Activated CD4-positive, alpha-beta T cell treated with anti-CD3 and anti-CD28 coated beads for 4 hours (primary cell): ENCODE results near the gene GPHN.

Experiments
- DNase-seq, 2 donors: peaks; one replicate each; pipeline ENCODE4 v3.0.0-alpha.2; 2020

Gene GPHN

GRCh38 chr14:67186789-67187584 lies 679.0 kb downstream of the GPHN start:
- no peak for DNase-seq

- no peak for DNase-seq
Observed at GRCh38 chr14:67187826-67188225, 679.9 kb downstream of the GPHN start.

GRCh38 chr14:67188326-67188725 lies 680.4 kb downstream of the GPHN start:
- DNase-seq: no peak

GRCh38 chr14:67191768-67192290 lies 683.9 kb downstream of the GPHN start:
- DNase-seq: no peak

GRCh38 chr14:67192366-67192765 lies 684.4 kb downstream of the GPHN start:
- DNase-seq: no peak

- DNase-seq: no peak
Observed at GRCh38 chr14:67195279-67195678, 687.3 kb downstream of the GPHN start.

GRCh38 chr14:67199016-67199415 lies 691.1 kb downstream of the GPHN start:
- DNase-seq: no peak

GRCh38 chr14:67207810-67208209 lies 699.9 kb downstream of the GPHN start:
- no peak for DNase-seq

- no peak for DNase-seq
Observed at GRCh38 chr14:67218126-67218525, 710.2 kb downstream of the GPHN start.

- no peak for DNase-seq
Observed at GRCh38 chr14:67221248-67221981, 713.5 kb downstream of the GPHN start.

GRCh38 chr14:67221982-67222328 lies 714.0 kb downstream of the GPHN start:
- no peak for DNase-seq

- no peak for DNase-seq
Observed at GRCh38 chr14:67225523-67225922, 717.6 kb downstream of the GPHN start.

- DNase-seq: no peak
Observed at GRCh38 chr14:67228325-67228984, 720.5 kb downstream of the GPHN start.
